Activated CD4-positive, alpha-beta T cell treated with anti-CD3 and anti-CD28 coated beads, Interleukin-2, amount 10 ng/mL, durations not matched to agents 7 days and 5 days (primary cell): ENCODE results near the gene GPR17. TPM values are rescaled to one million over a fixed set of nuclear protein-coding genes. Genes with fewer than 3 reads are reported as not detected.

Experiments used
- CTCF ChIA-PET: fragments of 350-600 bp; sonication (Branson Sonifier 250); formaldehyde crosslinking; loops from one replicate; lab custom pipeline; 2021; ENCODE audit warnings: antibody characterized with exemption; lab: Charles Lee
- POLR2A ChIA-PET: fragments of 350-600 bp; sonication (Branson Sonifier 250); formaldehyde crosslinking; loops from one replicate; lab custom pipeline; 2021; ENCODE audit warnings: antibody characterized with exemption; lab: Charles Lee
- DNase-seq: peaks from one replicate; pipeline ENCODE4 v3.0.0-alpha.2; 2020
- H3K27ac Mint-ChIP-seq: one replicate; pipeline ENCODE4 v1.8.0; 2021; ENCODE audit warnings: mild to moderate bottlenecking, moderate library complexity, mixed read lengths
- H3K27me3 Mint-ChIP-seq: one replicate; pipeline ENCODE4 v1.8.0; 2021; ENCODE audit warnings: mixed read lengths
- H3K36me3 Mint-ChIP-seq: one replicate; pipeline ENCODE4 v1.8.0; 2021; ENCODE audit warnings: low read depth, mixed read lengths
- H3K4me1 Mint-ChIP-seq: one replicate; pipeline ENCODE4 v1.8.0; 2021; ENCODE audit warnings: mixed read lengths
- H3K4me3 Mint-ChIP-seq: one replicate; pipeline ENCODE4 v1.8.0; 2021; ENCODE audit warnings: mild to moderate bottlenecking, moderate library complexity, mixed read lengths
- H3K9me3 Mint-ChIP-seq: one replicate; pipeline ENCODE4 v1.8.0; 2021; ENCODE audit warnings: mixed read lengths
- total RNA-seq, 2 experiments: library from RNA; stranded (reverse); gene quantifications; one replicate each; pipeline ENCODE4 v1.2.3, GENCODE V29; 2021

Gene GPR17
- total RNA-seq, 2 experiments from 2014 or later, result not detected

DNA sequence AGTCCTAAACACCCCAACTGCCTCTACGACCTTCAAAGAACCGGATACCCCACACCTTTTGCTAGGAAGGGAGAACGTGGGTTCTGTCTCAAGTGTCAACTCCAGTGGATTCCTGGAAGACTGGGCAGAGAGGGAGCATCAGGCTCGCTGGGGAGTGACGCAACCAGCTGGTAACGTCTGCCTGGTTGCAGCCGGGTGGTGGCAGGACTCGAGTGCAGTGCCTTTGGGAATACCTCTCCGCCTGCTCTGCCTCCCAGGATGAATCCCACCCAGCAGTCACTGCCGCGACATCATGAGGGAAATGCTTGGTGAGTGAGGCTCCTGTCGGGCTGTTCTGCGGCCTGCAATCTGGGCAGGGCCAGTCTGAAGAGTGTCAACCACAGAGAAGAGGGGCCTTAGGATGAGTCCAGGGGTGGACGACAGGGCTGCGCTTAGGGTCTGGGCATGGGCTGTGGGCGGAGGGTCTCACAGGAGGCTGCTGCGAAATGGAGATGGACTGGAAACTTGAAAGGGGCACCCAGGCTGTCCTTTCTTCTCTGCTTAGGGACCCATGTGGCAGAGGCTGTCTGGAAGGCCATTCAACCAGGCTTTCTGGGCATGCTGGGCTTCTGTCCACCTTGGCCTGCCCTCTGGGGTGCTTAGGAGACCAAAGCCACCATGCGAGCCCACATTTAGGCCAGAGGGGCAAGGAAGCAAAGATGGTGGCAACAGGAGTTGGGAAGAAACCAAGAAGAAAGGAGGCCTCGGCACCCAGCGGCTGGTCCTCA, 12.9 kb downstream of the GPR17 start:
- Mint-ChIP-seq H3K9me3 (no peaks in the 10 kb centered on the region), H3K4me3 (no peak overlapping the region), H3K36me3 (no peaks in the 10 kb centered on the region), H3K4me1 (peaks cover 4% of the 10 kb centered on the region), H3K27ac (no peak overlapping the region), H3K27me3 (peaks cover 12% of the 10 kb centered on the region)
- no peak for DNase-seq
- ChIA-PET CTCF (no interaction called here), POLR2A (no interaction called here)

DNA sequence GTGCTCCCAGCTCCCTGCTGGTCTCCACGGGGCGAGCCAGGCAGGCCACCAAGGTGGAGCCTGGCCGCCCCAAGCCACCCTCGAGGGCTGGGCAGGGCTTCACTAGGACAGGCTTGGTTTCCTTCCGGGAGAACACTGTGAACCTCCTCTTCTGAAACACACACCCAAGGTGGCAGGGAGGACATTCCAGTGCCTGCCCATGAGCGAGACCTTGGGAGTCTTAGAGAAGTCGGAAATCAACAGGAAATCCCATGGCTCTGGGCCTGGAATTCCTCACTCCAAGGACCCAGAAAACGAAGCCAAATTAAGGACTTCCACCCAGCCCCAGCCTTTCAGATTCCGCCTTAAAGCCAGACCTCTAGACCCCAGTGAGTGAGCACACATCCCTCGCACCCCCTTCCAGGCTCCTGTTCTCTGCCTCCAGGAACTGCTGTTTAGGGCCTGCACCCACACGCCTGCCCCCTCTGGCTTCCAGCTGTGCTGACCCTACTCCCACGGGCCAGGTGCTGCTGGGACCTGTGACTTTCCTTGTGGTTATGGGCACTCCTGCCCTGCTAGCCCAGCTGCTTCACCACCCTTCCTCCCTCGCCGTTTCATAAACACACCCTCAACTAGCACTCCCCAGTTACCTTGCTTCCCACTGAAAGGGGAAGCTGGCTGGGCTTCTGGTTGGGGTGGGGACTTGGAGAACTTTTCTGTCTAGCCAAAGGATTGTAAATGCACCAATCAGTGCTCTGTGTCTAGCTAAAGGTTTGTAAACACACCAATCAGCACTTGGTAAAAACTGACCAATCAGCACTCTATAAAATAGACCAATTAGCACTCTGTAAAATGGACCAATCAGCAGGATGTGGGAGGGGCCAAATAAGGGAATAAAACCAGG, 13.7 kb downstream of the GPR17 start:
- peaks cover 5% of the 10 kb centered on the region for H3K4me1 Mint-ChIP-seq
- POLR2A ChIA-PET, result no interaction called here
- DNase-seq, result no peak
- H3K27ac Mint-ChIP-seq, result no peak overlapping the region
- CTCF ChIA-PET, result no interaction called here
- H3K9me3 Mint-ChIP-seq, result no peaks in the 10 kb centered on the region
- peaks cover 16% of the 10 kb centered on the region for H3K27me3 Mint-ChIP-seq
- no peak overlapping the region for H3K4me3 Mint-ChIP-seq
- no peaks in the 10 kb centered on the region for H3K36me3 Mint-ChIP-seq

DNA sequence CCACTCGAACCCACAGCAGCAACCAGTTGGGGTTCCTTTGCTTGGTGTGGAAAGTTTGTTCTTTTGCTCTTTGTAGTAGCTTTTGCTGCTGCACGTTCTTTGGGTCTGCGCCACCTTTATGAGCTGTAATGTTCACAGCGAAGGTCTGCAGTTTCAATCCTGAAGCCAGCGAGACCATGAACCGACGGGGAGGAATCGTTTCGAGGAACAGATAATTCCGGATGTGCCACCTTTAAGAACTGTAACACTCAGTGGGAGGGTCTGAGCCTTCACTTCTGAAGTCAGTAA, 14.3 kb downstream of the GPR17 start:
- Mint-ChIP-seq H3K4me1 (peaks cover 5% of the 10 kb centered on the region), H3K4me3 (no peak overlapping the region), H3K9me3 (no peaks in the 10 kb centered on the region), H3K36me3 (no peaks in the 10 kb centered on the region), H3K27me3 (peaks cover 22% of the 10 kb centered on the region), H3K27ac (no peak overlapping the region)
- ChIA-PET POLR2A (no interaction called here), CTCF (no interaction called here)
- no peak for DNase-seq

- ChIA-PET CTCF (no interaction called here), POLR2A (no interaction called here)
- Mint-ChIP-seq H3K4me3 (no peak overlapping the region), H3K36me3 (no peaks in the 10 kb centered on the region), H3K9me3 (no peaks in the 10 kb centered on the region), H3K27ac (no peak overlapping the region), H3K4me1 (peaks cover 4% of the 10 kb centered on the region), H3K27me3 (peaks cover 31% of the 10 kb centered on the region)
- no peak for DNase-seq
Measured at GRCh38 chr2:127661072-127661649, 15.2 kb downstream of the GPR17 start.

DNA sequence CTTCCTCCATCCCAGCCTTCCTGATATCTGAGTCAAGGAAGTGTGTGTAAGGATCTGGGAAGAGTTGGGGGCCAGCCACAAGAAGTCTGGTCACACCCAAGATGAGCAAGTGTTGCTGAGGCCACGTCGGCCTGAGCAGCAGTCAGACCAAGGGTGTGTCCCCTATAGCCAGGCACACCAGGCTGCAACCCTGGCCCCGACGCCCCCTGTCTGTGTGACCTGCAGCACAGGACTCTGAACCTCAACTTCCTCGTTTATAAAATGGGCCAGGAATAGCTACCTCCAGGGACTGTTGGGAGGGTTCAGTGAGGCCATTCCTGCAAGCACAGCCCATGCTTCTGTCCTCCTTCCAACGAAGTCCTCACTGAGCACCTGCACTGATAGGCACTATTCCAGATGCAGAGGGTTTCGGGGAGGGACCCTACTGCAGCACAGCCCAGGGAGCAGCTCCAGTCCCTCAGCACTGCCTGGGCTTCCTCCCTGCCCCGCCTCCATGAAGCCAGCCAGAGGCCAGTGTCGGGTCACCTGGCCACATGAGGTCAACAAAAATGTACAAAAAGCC, 16.1 kb downstream of the GPR17 start:
- H3K27me3 Mint-ChIP-seq, result peaks cover 39% of the 10 kb centered on the region
- POLR2A ChIA-PET, result no interaction called here
- CTCF ChIA-PET, result interaction anchor here (1.0 kb wide), 1 partner anchor 12 kb away, joined by 3 read pairs; no protein-coding TSS in a partner anchor
- H3K27ac Mint-ChIP-seq, result no peak overlapping the region
- peaks cover 4% of the 10 kb centered on the region for H3K4me1 Mint-ChIP-seq
- no peak overlapping the region for H3K4me3 Mint-ChIP-seq
- no peaks in the 10 kb centered on the region for H3K36me3 Mint-ChIP-seq
- no peaks in the 10 kb centered on the region for H3K9me3 Mint-ChIP-seq
- no peak for DNase-seq

DNA sequence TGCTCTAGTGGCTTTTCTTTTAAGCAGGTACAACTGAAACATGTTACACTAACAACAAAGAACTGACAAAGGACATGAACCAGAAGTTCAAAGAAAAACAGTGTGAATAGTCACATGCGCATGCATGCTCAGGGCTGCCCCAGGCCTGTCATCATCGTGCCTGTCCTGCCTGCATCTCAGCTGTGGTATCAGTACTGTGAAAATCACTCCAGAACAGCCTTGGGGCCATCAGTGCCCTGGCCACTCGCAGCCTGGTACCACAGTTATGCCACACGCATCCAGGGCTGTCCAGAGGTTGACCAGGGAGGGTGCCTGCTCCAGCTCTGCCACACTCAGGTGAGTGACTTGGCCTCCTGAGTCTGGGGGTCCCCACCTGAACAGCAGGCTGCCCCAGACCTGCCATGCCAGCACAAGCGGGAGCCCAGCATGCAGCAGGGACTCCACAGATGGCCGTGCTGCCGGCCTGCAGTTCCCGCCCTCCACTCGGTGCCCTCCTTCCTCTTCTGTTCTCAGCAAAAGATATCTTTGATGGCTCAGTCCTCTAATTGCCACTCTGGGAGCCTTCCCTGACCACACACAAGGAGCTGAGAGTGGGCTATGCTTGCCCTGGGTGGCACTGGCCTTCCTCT, 17.1 kb downstream of the GPR17 start:
- no peak overlapping the region for H3K4me3 Mint-ChIP-seq
- H3K27me3 Mint-ChIP-seq, result peaks cover 45% of the 10 kb centered on the region
- ChIA-PET POLR2A (no interaction called here), CTCF (no interaction called here)
- no peaks in the 10 kb centered on the region for H3K36me3 Mint-ChIP-seq
- DNase-seq, result no peak
- peaks cover 4% of the 10 kb centered on the region for H3K4me1 Mint-ChIP-seq
- H3K27ac Mint-ChIP-seq, result no peak overlapping the region
- H3K9me3 Mint-ChIP-seq, result no peaks in the 10 kb centered on the region

GRCh38 chr2:127663566-127664064, 17.7 kb downstream of the GPR17 start:
- Mint-ChIP-seq H3K4me1 (peaks cover 4% of the 10 kb centered on the region), H3K27ac (no peak overlapping the region), H3K4me3 (no peak overlapping the region), H3K9me3 (no peaks in the 10 kb centered on the region), H3K27me3 (peaks cover 45% of the 10 kb centered on the region), H3K36me3 (no peaks in the 10 kb centered on the region)
- POLR2A ChIA-PET, result no interaction called here
- DNase-seq, result no peak
- CTCF ChIA-PET, result no interaction called here

DNA sequence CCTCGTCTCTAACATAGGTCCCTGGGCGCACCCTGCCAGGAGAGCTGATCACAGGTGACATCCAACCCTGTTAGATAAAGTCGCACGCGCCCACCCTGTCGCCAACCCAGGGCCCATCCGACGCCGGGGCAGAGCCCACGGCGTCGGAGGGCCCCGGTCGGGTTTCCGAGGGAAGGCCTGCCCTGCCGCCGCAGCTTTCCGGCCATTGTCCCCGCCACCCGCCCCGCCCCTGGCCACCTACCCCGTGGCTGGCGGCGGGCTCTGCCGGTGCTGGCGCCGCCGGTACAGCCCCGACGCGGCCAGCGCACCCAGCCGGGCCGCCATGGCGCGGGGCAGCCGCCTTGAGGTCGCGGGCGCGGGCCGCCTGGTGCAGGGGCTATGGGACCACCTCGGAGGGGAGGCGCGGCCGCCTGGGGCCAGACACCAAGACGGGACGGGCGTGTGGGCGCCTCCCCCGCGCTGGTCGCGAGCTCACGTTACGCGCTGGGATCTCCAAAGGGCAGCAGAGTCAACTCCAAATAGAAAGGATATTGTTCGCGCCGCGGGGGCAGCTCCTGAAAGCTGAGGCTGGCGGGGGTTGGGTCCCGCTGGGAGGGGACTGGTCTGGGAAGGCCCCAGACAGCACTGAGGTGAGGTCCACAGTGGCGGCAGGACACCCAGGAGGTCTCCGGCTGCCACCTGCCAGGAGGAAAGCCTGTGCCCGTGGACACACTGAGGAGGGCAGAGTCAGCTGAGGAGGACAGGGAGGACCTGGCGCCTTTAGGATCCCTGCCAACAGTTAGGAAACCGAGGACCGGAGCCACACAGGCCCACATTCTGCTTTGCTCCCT, 18.3 kb downstream of the GPR17 start:
- no peak overlapping the region for H3K4me3 Mint-ChIP-seq
- H3K4me1 Mint-ChIP-seq, result peaks cover 4% of the 10 kb centered on the region
- ChIA-PET POLR2A (no interaction called here), CTCF (interaction anchor here (0.6 to 1.8 kb wide), 3 partner anchors 14 to 421 kb away, joined by 3 to 7 read pairs (median 5); no protein-coding TSS in a partner anchor)
- H3K36me3 Mint-ChIP-seq, result no peaks in the 10 kb centered on the region
- H3K27me3 Mint-ChIP-seq, result peaks cover 48% of the 10 kb centered on the region
- no peaks in the 10 kb centered on the region for H3K9me3 Mint-ChIP-seq
- no peak overlapping the region for H3K27ac Mint-ChIP-seq
- no peak for DNase-seq

DNA sequence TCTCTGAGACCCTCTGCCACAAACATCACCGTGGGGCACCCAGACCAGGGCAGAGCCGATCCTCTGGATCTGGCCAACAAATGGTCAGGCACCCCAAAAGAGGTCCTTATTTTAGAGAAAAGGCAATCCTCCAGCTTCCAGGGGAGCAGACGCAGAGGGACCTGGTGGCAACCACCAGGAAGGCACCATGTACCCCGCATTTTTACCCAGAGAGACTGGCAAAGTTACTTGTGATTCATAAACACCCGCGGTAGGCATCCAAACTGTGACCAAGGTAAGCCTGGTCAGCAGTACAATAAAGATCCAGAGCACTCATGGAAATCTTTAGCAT, 18.9 kb downstream of the GPR17 start:
- ChIA-PET CTCF (interaction anchor here (0.6 to 1.8 kb wide), 3 partner anchors 15 to 420 kb away, joined by 3 to 7 read pairs (median 5); no protein-coding TSS in a partner anchor), POLR2A (no interaction called here)
- H3K4me3 Mint-ChIP-seq, result no peak overlapping the region
- H3K27ac Mint-ChIP-seq, result no peak overlapping the region
- H3K4me1 Mint-ChIP-seq, result peaks cover 4% of the 10 kb centered on the region
- no peaks in the 10 kb centered on the region for H3K36me3 Mint-ChIP-seq
- no peak for DNase-seq
- H3K27me3 Mint-ChIP-seq, result peaks cover 50% of the 10 kb centered on the region
- H3K9me3 Mint-ChIP-seq, result no peaks in the 10 kb centered on the region

DNA sequence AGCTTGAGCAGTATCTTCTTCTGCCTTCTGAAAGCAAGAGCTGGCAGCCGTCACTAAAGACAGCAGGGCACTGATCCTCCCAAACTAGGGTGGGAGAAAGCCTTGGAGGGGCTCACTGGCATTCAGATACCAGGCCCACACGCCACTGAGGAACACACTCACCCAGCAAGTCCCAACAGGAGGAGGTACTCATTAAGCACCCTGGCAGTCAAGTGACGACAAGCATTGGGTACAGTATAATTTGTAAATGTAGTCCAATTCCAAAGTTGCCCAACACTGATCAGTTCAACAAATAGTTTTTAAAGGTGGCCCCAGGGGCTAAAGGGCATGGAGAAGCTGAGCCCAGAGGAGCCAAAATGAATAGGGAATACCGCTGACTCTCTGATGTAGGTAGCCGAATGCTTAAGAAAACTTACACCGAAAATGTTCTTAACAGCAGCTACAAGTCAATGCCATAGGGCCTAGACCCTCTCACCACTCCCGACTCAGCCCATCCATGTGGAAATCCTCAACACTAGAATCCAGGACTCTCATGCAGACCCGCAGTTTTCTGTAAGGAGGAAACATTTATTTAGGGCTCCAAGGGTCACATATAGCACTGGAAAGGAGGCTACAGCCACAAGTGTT, 19.4 kb downstream of the GPR17 start:
- ChIA-PET POLR2A (no interaction called here), CTCF (interaction anchor here (0.6 to 1.8 kb wide), 3 partner anchors 15 to 420 kb away, joined by 3 to 7 read pairs (median 5); no protein-coding TSS in a partner anchor)
- no peak for DNase-seq
- H3K9me3 Mint-ChIP-seq, result no peaks in the 10 kb centered on the region
- H3K4me3 Mint-ChIP-seq, result no peak overlapping the region
- H3K27ac Mint-ChIP-seq, result no peak overlapping the region
- H3K4me1 Mint-ChIP-seq, result peaks cover 4% of the 10 kb centered on the region
- peaks cover 55% of the 10 kb centered on the region for H3K27me3 Mint-ChIP-seq
- no peaks in the 10 kb centered on the region for H3K36me3 Mint-ChIP-seq

- POLR2A ChIA-PET, result no interaction called here
- Mint-ChIP-seq H3K36me3 (no peaks in the 10 kb centered on the region), H3K4me3 (no peak overlapping the region), H3K27me3 (peaks cover 62% of the 10 kb centered on the region), H3K27ac (no peak overlapping the region), H3K9me3 (no peaks in the 10 kb centered on the region), H3K4me1 (no peaks in the 10 kb centered on the region)
- CTCF ChIA-PET, result no interaction called here
- DNase-seq, result no peak
Measured at GRCh38 chr2:127669056-127669455, 23.1 kb downstream of the GPR17 start.
